HepG2 (cell line): ENCODE measurements around the gene TBCD. TPM values are rescaled to one million over a fixed set of nuclear protein-coding genes. Genes with fewer than 3 reads are reported as not detected.

Experiments
- ATAC-seq: fragments of 200-7000 bp; cut with Tn5 transposase; 3 replicates; pipeline ENCODE4 v1.9.1; 2020; ENCODE audit warnings: mild to moderate bottlenecking, moderate library complexity
- BruUV-seq: library from RNA; stranded (reverse); fragments of 400-500 nt; replicated peaks from 2 replicates; lab custom pipeline; 2021; lab: Mats Ljungman, UMichigan
- CTCF ChIA-PET: fragments of 300-600 bp; formaldehyde crosslinking; extraction: SDS; loops from one replicate; lab custom pipeline; 2021; ENCODE audit warnings: low total read pairs, inconsistent platforms, low intra/inter-chr PET ratio; lab: Yijun Ruan, JAX
- POLR2A ChIA-PET: fragments of 350-600 bp; sonication (Branson Sonifier 250); formaldehyde crosslinking; loops from one replicate; lab custom pipeline; 2020; ENCODE audit warnings: antibody characterized with exemption, inconsistent platforms; lab: Yijun Ruan, JAX
- DNase-seq: peaks from one replicate; pipeline ENCODE4 v3.0.0-alpha.2; 2015; ENCODE audit warnings: low spot score
- FAIRE-seq: peaks from 3 replicates; lab custom pipeline; 2011; peaks lifted over from hg19 to GRCh38; lab: Jason Lieb, UNC
- H2AFZ ChIP-seq: one replicate; pipeline ENCODE4 v1.6.1; 2011; ENCODE audit warnings: low read length, inconsistent platforms
- H3K27ac ChIP-seq: fragments of 300-600 bp; 3 replicates; pipeline ENCODE4 v1.8.0; 2011; ENCODE audit warnings: mixed run types, mild to moderate bottlenecking, mixed read lengths, low read length, inconsistent platforms; ENCODE audit not compliant: insufficient read depth; ENCODE audit errors: extremely low read length
- H3K27me3 ChIP-seq, 2 experiments: fragments of 200-600 bp in 1 of 2; 2 replicates in 1 of 2; 3 replicates in 1 of 2; pipeline versions ENCODE4 v1.6.0 to v1.8.0; 2011; ENCODE audit warnings: low read length in 2 of 2, mild to moderate bottlenecking in 2 of 2, moderate library complexity in 2 of 2, inconsistent platforms in 1 of 2; ENCODE audit not compliant: insufficient read depth in 2 of 2, control insufficient read depth in 1 of 2
- H3K36me3 ChIP-seq, 2 experiments: fragments of 200-600 bp in 1 of 2; replicated peaks in 1 of 2; 2 replicates in 1 of 2; 3 replicates in 1 of 2; pipeline versions ENCODE4 v1.5.1 to v1.8.0; 2011; ENCODE audit warnings: low read length in 2 of 2, inconsistent platforms in 1 of 2; ENCODE audit not compliant: insufficient read depth in 2 of 2, control insufficient read depth in 1 of 2
- H3K4me1 ChIP-seq: 2 replicates; pipeline ENCODE4 v1.5.1; 2012; ENCODE audit warnings: low read length, inconsistent platforms; ENCODE audit not compliant: insufficient read depth
- H3K4me2 ChIP-seq: 2 replicates; pipeline ENCODE4 v1.6.0; 2011; ENCODE audit warnings: low read depth, low read length, inconsistent platforms
- H3K4me3 ChIP-seq, 3 experiments: fragments of 200-600 bp in 1 of 3; sonication (generic), shearing (Covaris generic) in 1 of 3; replicated peaks in 1 of 3; 2 replicates each; pipeline ENCODE4 v1.5.1; 2011 to 2016; ENCODE audit warnings: low read length in 3 of 3, inconsistent platforms in 2 of 3, low read depth in 2 of 3, mild to moderate bottlenecking in 2 of 3, control low read depth in 1 of 3, mixed read lengths in 1 of 3; ENCODE audit not compliant: insufficient read depth in 1 of 3
- H3K79me2 ChIP-seq: one replicate; pipeline ENCODE4 v1.6.1; 2011; ENCODE audit warnings: low read length, inconsistent platforms; ENCODE audit not compliant: insufficient read depth
- H3K9ac ChIP-seq: 2 replicates; pipeline ENCODE4 v1.6.0; 2011; ENCODE audit warnings: mild to moderate bottlenecking, low read depth, low read length, inconsistent platforms; ENCODE audit not compliant: insufficient read depth
- H3K9me3 ChIP-seq: 2 replicates; pipeline ENCODE4 v1.5.1; 2012; ENCODE audit warnings: mild to moderate bottlenecking, low read length
- H4K20me1 ChIP-seq: 2 replicates; pipeline ENCODE4 v1.6.0; 2011; ENCODE audit warnings: inconsistent platforms, mild to moderate bottlenecking, low read length, moderate library complexity; ENCODE audit not compliant: insufficient read depth
- ARNTL ChIP-seq: sonication (generic); formaldehyde crosslinking; IDR thresholded peaks from 2 replicates; pipeline ENCODE4 v1.4.0; 2020; ENCODE audit warnings: mild to moderate bottlenecking, missing genetic modification reagents
- CC2D1A ChIP-seq: sonication (generic); formaldehyde crosslinking; IDR thresholded peaks from 2 replicates; pipeline ENCODE4 v1.8.1; 2023; ENCODE audit warnings: mild to moderate bottlenecking, missing genetic modification reagents
- CENPBD1 ChIP-seq: sonication (generic); formaldehyde crosslinking; IDR thresholded peaks from 2 replicates; pipeline ENCODE4 v1.8.0; 2022; ENCODE audit warnings: missing genetic modification reagents, low read depth, mild to moderate bottlenecking, borderline replicate concordance
- EEA1 ChIP-seq: sonication (generic); formaldehyde crosslinking; IDR thresholded peaks from 2 replicates; pipeline ENCODE4 v1.5.1; 2020; ENCODE audit warnings: mild to moderate bottlenecking, missing genetic modification reagents, borderline replicate concordance
- HNRNPH1 ChIP-seq: fragments of 200-400 bp; formaldehyde crosslinking; optimal IDR thresholded peaks from 2 replicates; pipeline ENCODE3; 2017; ENCODE audit warnings: mild to moderate bottlenecking, low read depth, low read length
- HNRNPUL1 ChIP-seq: fragments of 200-400 bp; formaldehyde crosslinking; IDR thresholded peaks from 2 replicates; pipeline ENCODE4 v1.6.1; 2017; ENCODE audit warnings: low read depth, mild to moderate bottlenecking, low read length, moderate library complexity
- MBD4 ChIP-seq: IDR thresholded peaks from 2 replicates; pipeline ENCODE4 v1.6.1; 2012; ENCODE audit warnings: low read length, inconsistent platforms, borderline replicate concordance
- MEF2D ChIP-seq: sonication (generic); formaldehyde crosslinking; IDR thresholded peaks from 2 replicates; pipeline ENCODE4 v1.5.1; 2020; ENCODE audit warnings: mild to moderate bottlenecking, missing genetic modification reagents
- NR1H2 ChIP-seq: sonication (generic); formaldehyde crosslinking; IDR thresholded peaks from 2 replicates; pipeline ENCODE4 v1.8.1; 2022; ENCODE audit warnings: low read depth, missing genetic modification reagents, borderline replicate concordance
- POLR2AphosphoS2 ChIP-seq: IDR thresholded peaks from 2 replicates; pipeline ENCODE4 v1.6.1; 2011; ENCODE audit warnings: low read depth, low read length, improper control_type of control experiment
- SNRNP70 ChIP-seq: fragments of 200-400 bp; formaldehyde crosslinking; IDR thresholded peaks from 2 replicates; pipeline ENCODE4 v1.6.1; 2017; ENCODE audit warnings: mild to moderate bottlenecking, low read depth, low read length, moderate library complexity
- WIZ ChIP-seq: sonication (generic); formaldehyde crosslinking; IDR thresholded peaks from 2 replicates; pipeline ENCODE4 v1.5.1; 2020; ENCODE audit warnings: mild to moderate bottlenecking, missing genetic modification reagents
- ZC3H13 ChIP-seq: sonication (generic); formaldehyde crosslinking; IDR thresholded peaks from 2 replicates; pipeline ENCODE4 v1.8.1; 2023; ENCODE audit warnings: mild to moderate bottlenecking, missing genetic modification reagents, moderate library complexity
- ZNF20 ChIP-seq: sonication (generic); formaldehyde crosslinking; IDR thresholded peaks from 2 replicates; pipeline ENCODE4 v1.4.0; 2020; ENCODE audit warnings: mild to moderate bottlenecking, moderate library complexity, missing genetic modification reagents
- ZNF24 ChIP-seq: fragments of 450-650 bp; IDR thresholded peaks from 2 replicates; pipeline ENCODE4 v1.6.1; 2017; ENCODE audit warnings: antibody characterized with exemption, mild to moderate bottlenecking
- ZNF639 ChIP-seq: conservative IDR thresholded peaks from 2 replicates; pipeline ENCODE4 v1.6.1; 2018; ENCODE audit warnings: missing genetic modification reagents
- ZNF670 ChIP-seq: sonication (generic); formaldehyde crosslinking; IDR thresholded peaks from 2 replicates; pipeline ENCODE4 v1.8.0; 2022; ENCODE audit warnings: mild to moderate bottlenecking, missing genetic modification reagents, borderline replicate concordance
- ZNF710 ChIP-seq: sonication (generic); formaldehyde crosslinking; IDR thresholded peaks from 2 replicates; pipeline ENCODE4 v1.5.0; 2020; ENCODE audit warnings: mild to moderate bottlenecking, missing genetic modification reagents, borderline replicate concordance
- ZNF737 ChIP-seq: sonication (generic); formaldehyde crosslinking; IDR thresholded peaks from 2 replicates; pipeline ENCODE4 v1.5.0; 2020; ENCODE audit warnings: missing genetic modification reagents, mild to moderate bottlenecking, borderline replicate concordance
- WGBS: methylation state at CpG from one replicate; pipeline ENCODE4 v1.1.6; 2017; ENCODE audit warnings: low lambda C conversion rate; 5-methylcytosine and 5-hydroxymethylcytosine counted together
- in situ Hi-C: cut with HindIII; loops from 2 replicates; pipeline ENCODE4 v1.10.0; 2017; ENCODE audit warnings: low pct_unique_long_range_greater_than_20kb; ENCODE audit not compliant: extremely low pct_ligation_motif_present
- intact Hi-C: fragments of 100-400 bp; cut with micrococcal nuclease; formaldehyde crosslinking; loops from one replicate; pipeline ENCODE4 v1.10.0; 2022; ENCODE audit not compliant: unreplicated experiment
- polyA plus RNA-seq, 8 experiments: library from polyadenylated mRNA; depleted of rRNA in 3 of 8; stranded (reverse) in 7 of 8; unstranded in 1 of 8; fragments of >200 nt; fragmentation: Illumina TruSeq in 4 of 8; extraction: Trizol in 4 of 8; gene quantifications; 2 replicates each; pipeline versions ENCODE4 v1.2.1 to v1.2.3, GENCODE V29; 2011 to 2016; ENCODE audit warnings: low read depth in 4 of 8, missing spikeins in 1 of 8, mixed read lengths in 1 of 8; ENCODE audit not compliant: insufficient read depth in 1 of 8
- total RNA-seq, 5 experiments: library from RNA; depleted of rRNA; stranded (reverse); fragments of >200 nt; fragmentation: Illumina TruSeq; extraction: Trizol; gene quantifications; 2 replicates each; pipeline ENCODE4 v1.2.3, GENCODE V29; 2016; ENCODE audit warnings: low read depth in 1 of 5
- TF ChIP-seq, protein P1 (sequence below): sonication (generic); formaldehyde crosslinking; IDR thresholded peaks from 2 replicates; pipeline ENCODE4 v1.8.1; 2023; ENCODE audit warnings: mild to moderate bottlenecking, inconsistent platforms, moderate library complexity, missing genetic modification reagents, borderline replicate concordance

TBCD gene
- total and polyA plus RNA-seq, 2 of the 13 experiments (the other 11 are each of a cell fraction or from before 2014, with no cell fraction given), result 33.9 to 54.8 TPM

DNA sequence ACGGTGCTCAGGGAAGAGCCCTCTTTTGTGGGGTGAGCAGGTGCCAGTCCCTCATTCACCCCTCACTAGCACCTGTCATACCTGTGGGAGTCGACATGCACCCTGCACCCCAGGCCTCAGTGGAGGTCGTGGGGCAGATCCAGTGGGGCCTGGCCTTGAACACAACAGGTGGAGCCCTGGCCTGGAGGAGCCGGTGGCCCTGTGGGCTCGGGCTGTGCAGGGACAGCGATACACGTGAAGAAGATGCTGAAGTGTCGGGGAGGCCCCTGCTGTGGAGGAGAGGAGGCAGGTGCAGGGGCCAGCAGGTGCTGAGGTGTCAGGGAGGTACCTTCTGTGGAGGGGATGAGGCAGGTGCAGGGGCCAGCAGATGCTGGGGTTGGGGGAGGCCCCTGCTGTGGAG lies 56.1 kb downstream of the TBCD start:
- Histone ChIP-seq H3K4me2 (no peak overlapping the region), H2AFZ (no peak overlapping the region), H3K27me3 (no peaks in the 10 kb centered on the region), H3K9ac (no peak overlapping the region), H3K79me2 (no peaks in the 10 kb centered on the region), H4K20me1 (no peaks in the 10 kb centered on the region), H3K4me3 (no peak overlapping the region), H3K9me3 (no peaks in the 10 kb centered on the region), H3K27ac (no peak overlapping the region), H3K4me1 (no peaks in the 10 kb centered on the region), H3K36me3 (peaks cover 29 to 46% of the 10 kb centered on the region in 2 experiments; a peak in 4 of 5 replicates)
- 93% methylated on average over 8 of the region's 8 CpGs for WGBS
- POLR2A ChIA-PET, result no interaction called here
- in situ Hi-C loops, result no loop called here
- BruUV-seq, result no TSS peak
- FAIRE-seq (no peak), ATAC-seq (no peak), DNase-seq (no peak)
- CTCF ChIA-PET, result no interaction called here
- TF ChIP-seq ZC3H13 (no peak), CENPBD1 (CRISPR knock-in tag) (no peak), ZNF670 (CRISPR knock-in tag) (no peak), ZNF710 (CRISPR knock-in tag) (no peak), ZNF737 (CRISPR knock-in tag) (no peak), MBD4 (no peak), POLR2AphosphoS2 (no peak), WIZ (CRISPR knock-in tag) (no peak), NR1H2 (CRISPR knock-in tag) (no peak), EEA1 (CRISPR knock-in tag) (no peak), ARNTL (CRISPR knock-in tag) (no peak), ZNF639 (no peak), ZNF24 (no peak), CC2D1A (CRISPR knock-in tag) (no peak), ZNF20 (CRISPR knock-in tag) (no peak), HNRNPUL1 (no peak), MEF2D (no peak), HNRNPH1 (no peak), SNRNP70 (no peak)
- TF ChIP-seq, protein P1, sequence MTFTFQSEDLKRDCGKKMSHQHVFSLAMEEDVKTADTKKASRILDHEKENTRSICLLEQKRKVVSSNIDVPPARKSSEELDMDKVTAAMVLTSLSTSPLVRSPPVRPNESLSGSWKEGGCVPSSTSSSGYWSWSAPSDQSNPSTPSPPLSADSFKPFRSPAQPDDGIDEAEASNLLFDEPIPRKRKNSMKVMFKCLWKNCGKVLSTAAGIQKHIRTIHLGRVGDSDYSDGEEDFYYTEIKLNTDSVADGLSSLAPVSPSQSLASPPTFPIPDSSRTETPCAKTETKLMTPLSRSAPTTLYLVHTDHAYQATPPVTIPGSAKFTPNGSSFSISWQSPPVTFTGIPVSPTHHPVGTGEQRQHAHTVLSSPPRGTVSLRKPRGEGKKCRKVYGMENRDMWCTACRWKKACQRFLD, result no peak
- intact Hi-C loops, result no loop called here
